Spleen (tissue), 7 donors: ENCODE data around the gene MARS1.

ENCODE experiments used
- CTCF ChIP-seq, 11 experiments: fragments of 200-600 bp in 7 of 11; fragments of 450-650 bp in 4 of 11; sonication (generic) in 4 of 11; IDR thresholded peaks in 8 of 11; conservative IDR thresholded peaks in 3 of 11; 1 replicate in 7 of 11; 2 replicates in 4 of 11; pipeline versions ENCODE4 v1.4.0 to v1.8.0; 2016 to 2021; ENCODE audit warnings: antibody characterized with exemption in 11 of 11, inconsistent platforms in 4 of 11, mild to moderate bottlenecking in 1 of 11
- POLR2AphosphoS5 ChIP-seq, 3 donors: sonication (generic); formaldehyde crosslinking; IDR thresholded peaks; one replicate each; pipeline ENCODE4 v1.5.1; 2017; ENCODE audit warnings: antibody characterized with exemption in 3 of 3
- donor health status: DM: no; HTN: no; CAD: no; lungs with moderate emphysema.
- donor health status: DM: no; HTN: no; CAD: no.
- donor health status: DM: no; HTN: no; CAD: no.

- TF ChIP-seq CTCF (IDR thresholded peaks at IDR 0.05 in 8 of 11, conservative IDR thresholded peaks at IDR 0.05 in 3 of 11), result no peak
- no peak for TF ChIP-seq POLR2AphosphoS5 (IDR thresholded peaks at IDR 0.05)
Observed at GRCh38 chr12:57481671-57482070, 6.2 kb upstream of the MARS1 start.
